Muscle of back (tissue), 11 donors: ENCODE measurements around the gene LMO1. TPM values are rescaled to one million over a fixed set of nuclear protein-coding genes. Genes with fewer than 3 reads are reported as not detected.

Experiments
- DNase-seq, 3 donors: peaks; one replicate each; pipeline versions ENCODE4 v3.0.0 to v3.0.0-alpha.2; 2013
- polyA plus RNA-seq, 10 donors: library from polyadenylated mRNA; unstranded; fragments of 120-200 nt; gene quantifications; one replicate each; pipeline ENCODE4 v1.2.1, GENCODE V29; 2013; ENCODE audit not compliant: insufficient read length in 10 of 10

The LMO1 gene
- polyA plus RNA-seq, 10 donors: 0.54 to 5.5 (median 2.3) TPM

GRCh38 chr11:8288824-8289491, 25.3 kb upstream of the LMO1 start:
- no peak for DNase-seq

GRCh38 chr11:8288166-8288772, 24.6 kb upstream of the LMO1 start:
- DNase-seq: no peak

GRCh38 chr11:8287703-8288102, 24.0 kb upstream of the LMO1 start:
- DNase-seq: no peak

- no peak for DNase-seq
These were observed 23.6 kb upstream of the LMO1 start for GRCh38 chr11:8287297-8287696.

- DNase-seq: no peak
These were observed 23.2 kb upstream of the LMO1 start for GRCh38 chr11:8286886-8287285.

GRCh38 chr11:8285796-8286195, 22.1 kb upstream of the LMO1 start:
- no peak for DNase-seq

GRCh38 chr11:8285228-8285627, 21.6 kb upstream of the LMO1 start:
- no peak for DNase-seq

- DNase-seq: no peak
These were observed 20.0 kb upstream of the LMO1 start for GRCh38 chr11:8283465-8284230.

- no peak for DNase-seq
These were observed 19.4 kb upstream of the LMO1 start for GRCh38 chr11:8283100-8283464.

GRCh38 chr11:8282631-8283030, 19.0 kb upstream of the LMO1 start:
- DNase-seq: no peak

GRCh38 chr11:8281266-8281665, 17.6 kb upstream of the LMO1 start:
- no peak for DNase-seq

- DNase-seq: no peak
These were observed 14.0 kb upstream of the LMO1 start for GRCh38 chr11:8277691-8278090.

GRCh38 chr11:8276528-8276927, 12.8 kb upstream of the LMO1 start:
- DNase-seq: no peak

GRCh38 chr11:8273287-8273686, 9.6 kb upstream of the LMO1 start:
- DNase-seq: no peak

GRCh38 chr11:8271106-8271886, 7.6 kb upstream of the LMO1 start:
- DNase-seq: no peak

- no peak for DNase-seq
These were observed 6.0 kb upstream of the LMO1 start for GRCh38 chr11:8269636-8270035.

GRCh38 chr11:8268530-8269400, 5.1 kb upstream of the LMO1 start:
- peak in 1 of 3 donors; percentile 42 for DNase-seq

GRCh38 chr11:8267831-8268529, 4.3 kb upstream of the LMO1 start:
- DNase-seq: peak in 1 of 3 donors; percentile 49

- no peak for DNase-seq
These were observed 3.6 kb upstream of the LMO1 start for GRCh38 chr11:8267280-8267679.
